T-helper 17 cell (primary cell): Measurements from ENCODE around the gene FSTL4. TPM values are rescaled to one million over a fixed set of nuclear protein-coding genes. Genes with fewer than 3 reads are reported as not detected.

Source experiments
- ATAC-seq: fragments of 150-1000 bp; cut with Tn5 transposase; 2 replicates; pipeline ENCODE4 v1.10.0; 2021; ENCODE audit warnings: mild to moderate bottlenecking, moderate library complexity
- DNase-seq, 3 donors: peaks; one replicate each; pipeline versions ENCODE4 v3.0.0 to v3.0.0-alpha.2; 2020 to 2021
- H3K9me3 ChIP-seq: one replicate; pipeline ENCODE4 v1.7.0; 2013; ENCODE audit warnings: low read length, mild to moderate bottlenecking; ENCODE audit not compliant: control insufficient read depth, poor library complexity, severe bottlenecking
- H3K27ac Mint-ChIP-seq: one replicate; pipeline ENCODE4 v1.8.0; 2022; ENCODE audit warnings: mild to moderate bottlenecking, moderate library complexity, mixed read lengths
- H3K27me3 Mint-ChIP-seq: one replicate; pipeline ENCODE4 v1.8.0; 2022; ENCODE audit warnings: mixed read lengths
- H3K36me3 Mint-ChIP-seq: one replicate; pipeline ENCODE4 v1.8.0; 2022; ENCODE audit warnings: low read depth, mixed read lengths
- H3K4me1 Mint-ChIP-seq: one replicate; pipeline ENCODE4 v1.8.0; 2022; ENCODE audit warnings: mild to moderate bottlenecking, mixed read lengths
- H3K4me3 Mint-ChIP-seq: one replicate; pipeline ENCODE4 v1.8.0; 2022; ENCODE audit warnings: mild to moderate bottlenecking, moderate library complexity, mixed read lengths
- total RNA-seq, 4 donors: library from RNA in 2 of 4; stranded (reverse) in 2 of 4; gene quantifications; one replicate each; pipeline ENCODE4 v1.2.3 and lab custom pipeline; 2022 to 2026

The FSTL4 gene
- total RNA-seq, 2 donors from 2014 or later, result 0.26 TPM; not detected in 1

GRCh38 chr5:133299021-133299420 lies 313.3 kb downstream of the FSTL4 start:
- peaks cover 4% of the 10 kb centered on the region for H3K27me3 Mint-ChIP-seq
- H3K36me3 Mint-ChIP-seq, result no peaks in the 10 kb centered on the region
- no peaks in the 10 kb centered on the region for H3K9me3 ChIP-seq
- no peak overlapping the region for H3K4me3 Mint-ChIP-seq
- DNase-seq, result no peak
- H3K27ac Mint-ChIP-seq, result no peak overlapping the region
- ATAC-seq, result no peak
- H3K4me1 Mint-ChIP-seq, result no peaks in the 10 kb centered on the region

GRCh38 chr5:133298447-133298846 lies 313.9 kb downstream of the FSTL4 start:
- DNase-seq (no peak), ATAC-seq (no peak)
- H3K4me3 Mint-ChIP-seq, result no peak overlapping the region
- no peaks in the 10 kb centered on the region for H3K36me3 Mint-ChIP-seq
- no peak overlapping the region for H3K27ac Mint-ChIP-seq
- peaks cover 4% of the 10 kb centered on the region for H3K27me3 Mint-ChIP-seq
- H3K9me3 ChIP-seq, result no peaks in the 10 kb centered on the region
- H3K4me1 Mint-ChIP-seq, result no peaks in the 10 kb centered on the region

GRCh38 chr5:133297293-133297692 lies 315.0 kb downstream of the FSTL4 start:
- Mint-ChIP-seq H3K36me3 (no peaks in the 10 kb centered on the region), H3K4me1 (no peaks in the 10 kb centered on the region), H3K27ac (no peak overlapping the region), H3K4me3 (no peak overlapping the region), H3K27me3 (peaks cover 4% of the 10 kb centered on the region)
- no peak for ATAC-seq
- H3K9me3 ChIP-seq, result no peaks in the 10 kb centered on the region
- no peak for DNase-seq

- H3K9me3 ChIP-seq, result no peaks in the 10 kb centered on the region
- Mint-ChIP-seq H3K4me1 (no peaks in the 10 kb centered on the region), H3K4me3 (no peak overlapping the region), H3K27me3 (peaks cover 4% of the 10 kb centered on the region), H3K36me3 (no peaks in the 10 kb centered on the region), H3K27ac (no peak overlapping the region)
- DNase-seq (no peak), ATAC-seq (no peak)
Observed at GRCh38 chr5:133296624-133297023, 315.7 kb downstream of the FSTL4 start.

- no peaks in the 10 kb centered on the region for H3K9me3 ChIP-seq
- no peaks in the 10 kb centered on the region for H3K4me1 Mint-ChIP-seq
- H3K27ac Mint-ChIP-seq, result no peak overlapping the region
- H3K27me3 Mint-ChIP-seq, result peaks cover 6% of the 10 kb centered on the region
- H3K4me3 Mint-ChIP-seq, result no peak overlapping the region
- no peak for ATAC-seq
- no peak for DNase-seq
- no peaks in the 10 kb centered on the region for H3K36me3 Mint-ChIP-seq
Observed at GRCh38 chr5:133295520-133295919, 316.8 kb downstream of the FSTL4 start.

GRCh38 chr5:133294380-133294779 lies 318.0 kb downstream of the FSTL4 start:
- DNase-seq (no peak), ATAC-seq (no peak)

GRCh38 chr5:133293960-133294359 lies 318.4 kb downstream of the FSTL4 start:
- Mint-ChIP-seq H3K27me3 (peaks cover 6% of the 10 kb centered on the region), H3K36me3 (no peaks in the 10 kb centered on the region), H3K27ac (no peak overlapping the region), H3K4me1 (peaks cover 2% of the 10 kb centered on the region), H3K4me3 (no peak overlapping the region)
- H3K9me3 ChIP-seq, result no peaks in the 10 kb centered on the region
- DNase-seq (no peak), ATAC-seq (no peak)

More at GRCh38 chr5:133294380-133294779, 318.0 kb downstream of the FSTL4 start:
- Mint-ChIP-seq H3K4me3 (no peak overlapping the region), H3K36me3 (no peaks in the 10 kb centered on the region), H3K4me1 (no peaks in the 10 kb centered on the region), H3K27me3 (peaks cover 6% of the 10 kb centered on the region), H3K27ac (no peak overlapping the region)
- no peaks in the 10 kb centered on the region for H3K9me3 ChIP-seq

- DNase-seq (no peak), ATAC-seq (no peak)
- Mint-ChIP-seq H3K4me3 (no peak overlapping the region), H3K27ac (no peak overlapping the region), H3K36me3 (no peaks in the 10 kb centered on the region), H3K27me3 (peaks cover 6% of the 10 kb centered on the region), H3K4me1 (peaks cover 5% of the 10 kb centered on the region)
- H3K9me3 ChIP-seq, result no peaks in the 10 kb centered on the region
Observed at GRCh38 chr5:133292300-133292699, 320.0 kb downstream of the FSTL4 start.

GRCh38 chr5:133291524-133291923 lies 320.8 kb downstream of the FSTL4 start:
- no peak overlapping the region for H3K4me3 Mint-ChIP-seq
- DNase-seq (no peak), ATAC-seq (no peak)
- no peak overlapping the region for H3K27ac Mint-ChIP-seq
- H3K27me3 Mint-ChIP-seq, result peaks cover 6% of the 10 kb centered on the region
- H3K36me3 Mint-ChIP-seq, result no peaks in the 10 kb centered on the region
- H3K9me3 ChIP-seq, result no peaks in the 10 kb centered on the region
- peaks cover 5% of the 10 kb centered on the region for H3K4me1 Mint-ChIP-seq

- no peaks in the 10 kb centered on the region for H3K9me3 ChIP-seq
- no peak for ATAC-seq
- Mint-ChIP-seq H3K27me3 (peaks cover 6% of the 10 kb centered on the region), H3K4me3 (no peak overlapping the region), H3K27ac (no peak overlapping the region), H3K36me3 (no peaks in the 10 kb centered on the region), H3K4me1 (peaks cover 5% of the 10 kb centered on the region)
- no peak for DNase-seq
Observed at GRCh38 chr5:133290669-133291240, 321.6 kb downstream of the FSTL4 start.

GRCh38 chr5:133289686-133290367 lies 322.5 kb downstream of the FSTL4 start:
- DNase-seq, result no peak
- ATAC-seq, result no peak
- Mint-ChIP-seq H3K4me3 (no peak overlapping the region), H3K36me3 (no peaks in the 10 kb centered on the region), H3K4me1 (peaks cover 5% of the 10 kb centered on the region), H3K27me3 (peaks cover 6% of the 10 kb centered on the region), H3K27ac (no peak overlapping the region)
- H3K9me3 ChIP-seq, result no peaks in the 10 kb centered on the region

- no peaks in the 10 kb centered on the region for H3K9me3 ChIP-seq
- Mint-ChIP-seq H3K4me1 (peaks cover 5% of the 10 kb centered on the region), H3K27me3 (peaks cover 6% of the 10 kb centered on the region), H3K27ac (no peak overlapping the region), H3K36me3 (no peaks in the 10 kb centered on the region), H3K4me3 (no peak overlapping the region)
- ATAC-seq, result no peak
- peak in 2 of 3 donors; percentile 16 to 30 for DNase-seq
Observed at GRCh38 chr5:133287500-133287899, 324.8 kb downstream of the FSTL4 start.

GRCh38 chr5:133286483-133286882 lies 325.9 kb downstream of the FSTL4 start:
- H3K4me1 Mint-ChIP-seq, result peaks cover 8% of the 10 kb centered on the region
- H3K36me3 Mint-ChIP-seq, result no peaks in the 10 kb centered on the region
- peaks cover 6% of the 10 kb centered on the region for H3K27me3 Mint-ChIP-seq
- H3K4me3 Mint-ChIP-seq, result no peak overlapping the region
- H3K27ac Mint-ChIP-seq, result no peak overlapping the region
- DNase-seq, result no peak
- ATAC-seq, result no peak
- H3K9me3 ChIP-seq, result no peaks in the 10 kb centered on the region

- no peaks in the 10 kb centered on the region for H3K36me3 Mint-ChIP-seq
- H3K27me3 Mint-ChIP-seq, result no peaks in the 10 kb centered on the region
- DNase-seq (no peak), ATAC-seq (no peak)
- no peaks in the 10 kb centered on the region for H3K9me3 ChIP-seq
- H3K27ac Mint-ChIP-seq, result no peak overlapping the region
- peaks cover 8% of the 10 kb centered on the region for H3K4me1 Mint-ChIP-seq
- H3K4me3 Mint-ChIP-seq, result no peak overlapping the region
Observed at GRCh38 chr5:133285583-133286021, 326.7 kb downstream of the FSTL4 start.
